ENCODE data around the gene IGSF6.
A peak's percentile ranks its signal among the peaks of the same experiment; 100 is the strongest.
"Not testable (repeated sequence)": the region's sequence is repeated elsewhere in the genome, so short reads cannot be mapped to it uniquely, and the experiment has no call there.

IGSF6 gene

DNA sequence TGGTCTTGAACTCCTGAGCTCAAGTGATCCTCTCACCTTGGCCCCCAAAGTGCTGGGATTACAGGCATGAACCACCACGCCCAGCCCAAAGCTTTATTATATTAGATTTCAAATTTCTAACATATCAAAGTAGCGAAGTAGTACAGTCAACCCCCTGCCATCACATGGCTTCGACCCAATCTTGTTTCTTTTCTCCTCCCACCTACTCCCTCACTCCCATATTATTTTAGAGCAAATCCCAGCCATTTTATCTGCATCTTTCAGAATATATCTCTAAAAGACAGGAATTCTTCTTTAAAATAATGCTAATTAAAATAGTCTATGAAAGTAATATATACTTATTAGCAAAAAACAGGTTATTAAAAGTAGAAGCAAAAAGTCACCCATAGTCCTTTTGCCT lies 893 bp downstream of the IGSF6 start:
- no peak for DNase-seq

- no peak for DNase-seq
Observed at GRCh38 chr16:21650521-21650920, 1.9 kb downstream of the IGSF6 start.

DNA sequence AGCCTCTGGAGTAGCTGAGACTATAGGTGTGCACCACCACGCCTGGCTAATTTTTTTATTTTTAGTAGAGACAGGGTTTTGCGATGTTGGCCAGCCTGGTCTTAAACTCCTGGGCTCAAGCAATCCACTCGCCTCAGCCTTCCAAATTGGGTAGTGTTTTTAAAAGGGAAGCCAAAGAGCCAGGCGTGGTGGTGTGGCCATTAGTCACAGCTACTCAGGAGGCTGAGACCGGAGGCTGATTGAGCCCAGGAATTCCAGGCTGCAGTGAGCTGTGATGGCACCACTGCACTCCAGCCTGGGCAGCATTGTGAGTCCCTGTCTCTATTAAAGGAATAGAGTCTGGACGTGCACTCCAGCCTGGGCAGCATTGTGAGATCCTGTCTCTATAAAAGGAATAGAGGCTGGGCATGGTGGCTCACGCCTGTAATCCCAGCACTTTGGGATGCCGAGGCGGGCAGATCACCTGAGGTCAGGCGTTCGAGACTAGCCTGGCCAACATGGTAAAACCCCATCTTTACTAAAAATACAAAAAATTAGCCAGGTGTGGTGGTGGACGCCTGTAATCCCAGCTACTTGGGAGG lies 2.5 kb downstream of the IGSF6 start:
- not testable (repeated sequence) for DNase-seq

- no peak for DNase-seq
Observed at GRCh38 chr16:21647562-21648164, 4.7 kb downstream of the IGSF6 start.

DNA sequence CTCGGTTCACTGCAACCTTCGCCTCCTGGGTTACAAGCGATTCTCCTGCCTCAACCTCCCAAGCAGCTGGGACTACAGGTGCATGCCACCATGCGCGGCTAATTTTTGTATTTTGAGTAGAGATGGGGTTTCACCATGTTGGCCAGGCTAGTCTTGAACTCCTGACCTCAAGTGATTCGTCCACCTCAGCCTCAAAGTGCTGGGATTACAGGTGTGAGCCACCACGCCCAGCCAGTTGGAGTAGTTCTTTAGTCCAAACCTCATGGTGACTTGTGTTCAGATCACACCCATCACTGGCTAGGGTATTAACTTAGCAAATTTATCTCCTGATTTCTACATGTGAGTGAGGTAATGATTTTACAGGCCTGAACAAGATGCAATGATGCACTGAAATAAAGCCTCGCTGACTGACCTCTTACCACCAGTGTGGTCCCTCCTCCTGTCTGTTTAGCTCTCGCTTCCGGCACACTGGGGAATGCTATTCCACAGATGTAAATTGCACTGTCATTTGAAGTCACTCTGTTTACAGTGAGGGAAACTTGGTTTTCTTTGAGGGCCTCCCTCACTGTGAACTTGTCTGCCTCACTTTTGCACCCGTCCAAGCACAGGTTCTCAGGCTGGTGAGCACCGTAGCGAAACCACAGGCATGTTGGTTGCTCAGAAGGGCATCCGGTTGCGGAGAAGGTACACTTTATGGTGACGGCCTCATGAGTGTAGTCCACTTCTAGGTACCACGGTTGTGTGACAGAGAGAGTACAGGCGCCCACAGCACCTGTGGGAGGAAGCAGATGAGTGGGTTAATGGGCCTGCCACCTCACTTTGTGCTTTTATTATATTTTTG lies 5.5 kb downstream of the IGSF6 start:
- DNase-seq = no peak

- no peak for DNase-seq
Observed at GRCh38 chr16:21646091-21646490, 6.3 kb downstream of the IGSF6 start.

- no peak for DNase-seq
Observed at GRCh38 chr16:21645261-21645721, 7.1 kb downstream of the IGSF6 start.

- DNase-seq = no peak
Observed at GRCh38 chr16:21644674-21645073, 7.7 kb downstream of the IGSF6 start.

- DNase-seq = no peak
Observed at GRCh38 chr16:21643785-21644184, 8.6 kb downstream of the IGSF6 start.

- no peak for DNase-seq
Observed at GRCh38 chr16:21642861-21643260, 9.5 kb downstream of the IGSF6 start.

DNA sequence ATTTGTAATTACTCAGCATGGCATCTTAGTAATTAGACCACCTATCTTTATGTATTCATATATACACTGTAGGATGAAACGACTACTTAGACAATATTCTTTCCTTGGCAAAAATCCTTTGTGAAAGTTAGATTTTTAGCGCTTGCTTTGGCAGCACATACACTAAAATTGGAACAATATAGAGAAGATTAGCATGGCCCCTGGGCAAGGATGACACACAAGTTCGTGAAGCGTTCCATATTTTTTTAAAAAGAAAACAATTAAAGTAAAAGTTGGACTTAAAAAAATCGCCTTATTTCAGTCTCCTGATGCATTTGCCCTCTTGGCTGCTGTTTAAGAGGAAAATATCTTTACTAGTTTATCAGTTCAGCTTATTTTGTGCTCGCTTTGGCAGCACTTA lies 10.5 kb downstream of the IGSF6 start:
- no peak for DNase-seq

DNA sequence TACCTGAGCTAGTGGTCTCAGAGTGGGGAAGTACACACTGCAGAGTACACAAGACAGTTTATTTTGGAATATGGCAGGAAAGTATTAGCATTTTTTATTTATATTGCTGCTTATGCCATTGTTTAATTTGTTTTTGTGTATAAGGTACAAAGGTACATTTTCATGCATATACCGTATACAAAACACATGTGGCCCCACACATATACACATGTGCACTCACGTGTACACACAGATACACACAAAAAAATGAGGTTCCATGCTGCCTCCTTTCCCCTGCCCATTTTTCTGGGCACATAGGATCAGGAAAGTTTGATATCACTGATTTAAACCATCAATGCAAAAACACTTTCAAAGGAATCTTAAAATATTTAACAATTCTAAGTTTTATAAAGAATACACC lies 12.9 kb downstream of the IGSF6 start:
- DNase-seq = no peak

- DNase-seq = peak; percentile 86
Observed at GRCh38 chr16:21638573-21638975, 13.8 kb downstream of the IGSF6 start.

DNA sequence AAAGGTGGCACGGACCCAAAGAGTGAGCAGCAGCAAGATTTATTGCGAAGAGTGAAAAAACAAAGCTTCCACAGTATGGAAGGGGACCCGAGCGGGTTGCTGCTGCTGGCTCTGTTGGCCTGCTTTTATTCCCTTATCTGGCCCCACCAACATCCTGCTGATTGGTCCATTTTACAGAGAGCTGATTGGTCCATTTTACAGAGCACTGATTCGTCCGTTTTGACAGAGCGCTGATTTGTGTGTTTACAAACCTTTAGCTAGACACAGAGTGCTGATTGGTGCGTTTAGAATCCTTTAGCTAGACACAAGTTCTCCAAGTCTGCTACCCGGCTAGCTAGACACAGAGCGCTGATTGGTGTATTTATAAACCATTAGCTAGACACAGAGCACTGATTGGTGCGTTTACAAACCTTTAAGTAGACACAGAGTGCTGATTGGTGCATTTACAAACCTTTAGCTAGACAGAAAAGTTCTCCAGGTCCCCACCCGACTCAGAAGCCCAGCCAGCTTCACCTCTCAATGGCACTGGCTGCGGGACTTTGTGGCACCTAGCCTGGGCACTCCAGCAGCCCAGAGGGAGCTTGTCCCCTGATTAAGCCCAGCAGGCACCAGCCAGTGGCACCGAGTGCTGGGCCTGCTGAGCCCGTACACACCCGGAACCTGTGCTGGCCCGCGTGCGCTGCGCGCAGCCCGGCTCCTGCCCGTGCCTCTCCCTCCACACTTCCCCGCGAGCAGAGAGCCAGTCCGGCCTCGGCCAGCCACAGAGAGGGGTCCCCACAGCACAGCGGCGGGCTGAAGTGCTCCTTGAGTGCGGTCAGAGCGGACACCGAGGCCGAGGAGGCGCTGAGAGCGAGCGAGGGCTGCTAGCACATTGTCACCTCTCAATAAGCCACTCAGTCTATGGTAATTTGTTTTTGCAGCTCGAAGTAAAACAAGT lies 15.1 kb downstream of the IGSF6 start:
- no peak for DNase-seq

- DNase-seq = not testable (repeated sequence)
Observed at GRCh38 chr16:21635694-21636093, 16.7 kb downstream of the IGSF6 start.

DNA sequence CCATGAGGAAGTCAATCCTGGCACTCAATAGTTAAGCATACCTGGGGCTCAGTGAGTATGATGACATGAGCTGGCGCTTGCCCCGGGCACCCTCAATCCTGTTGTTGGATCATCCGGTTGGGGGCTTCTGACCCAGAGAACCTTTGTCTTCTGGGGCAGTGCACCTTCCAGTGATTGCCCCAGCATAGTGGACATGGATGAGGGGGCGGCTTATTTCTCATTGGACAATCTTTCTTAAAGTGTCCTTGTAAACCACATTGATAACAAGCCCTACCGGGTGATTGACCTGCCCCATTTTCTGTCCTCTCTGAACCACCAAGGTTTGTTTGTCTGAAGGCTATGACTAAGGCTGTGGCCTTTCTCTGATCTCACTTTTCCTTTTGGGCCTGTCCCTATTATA lies 18.2 kb downstream of the IGSF6 start:
- no peak for DNase-seq

- DNase-seq = not testable (repeated sequence)
Observed at GRCh38 chr16:21631951-21632575, 20.3 kb downstream of the IGSF6 start.

DNA sequence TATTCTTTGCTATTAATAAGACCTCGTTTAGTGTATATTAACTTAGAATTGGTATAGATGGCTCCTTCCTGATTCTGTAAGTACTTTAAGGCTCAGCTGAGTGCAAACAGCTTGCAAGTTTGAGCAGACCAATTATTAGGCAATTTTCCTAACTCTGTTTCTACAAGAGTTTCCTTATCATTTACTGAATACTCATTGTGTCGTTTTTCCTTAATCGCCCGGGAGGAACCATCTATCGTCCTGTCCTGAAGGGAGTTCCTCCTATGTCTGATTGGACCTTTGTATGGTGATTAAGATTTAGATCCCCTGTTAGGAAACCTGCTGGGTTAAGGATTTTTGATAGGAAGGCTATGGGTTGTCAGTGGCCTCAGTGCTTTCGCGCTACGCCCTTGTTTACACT lies 21.0 kb downstream of the IGSF6 start:
- not testable (repeated sequence) for DNase-seq

DNA sequence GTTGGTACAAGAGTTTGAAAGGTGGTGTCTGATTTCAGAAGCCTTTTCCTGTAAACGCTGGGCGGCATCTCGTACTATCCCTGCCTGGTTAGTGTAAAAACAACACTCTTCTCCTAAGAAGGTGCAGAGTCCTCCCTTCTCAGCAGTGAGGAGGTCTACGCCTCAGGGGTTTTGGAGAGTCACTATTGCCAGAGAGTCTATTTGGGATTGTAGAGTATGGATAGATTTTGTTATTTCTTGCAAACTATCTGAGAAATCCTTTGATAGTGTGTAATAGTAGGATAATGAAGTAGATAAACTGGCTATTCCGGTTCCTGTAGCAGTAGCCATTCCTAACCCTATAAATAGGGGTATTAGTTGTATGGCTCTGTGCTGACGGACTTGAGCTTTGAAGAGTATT lies 21.5 kb downstream of the IGSF6 start:
- DNase-seq = not testable (repeated sequence)

DNA sequence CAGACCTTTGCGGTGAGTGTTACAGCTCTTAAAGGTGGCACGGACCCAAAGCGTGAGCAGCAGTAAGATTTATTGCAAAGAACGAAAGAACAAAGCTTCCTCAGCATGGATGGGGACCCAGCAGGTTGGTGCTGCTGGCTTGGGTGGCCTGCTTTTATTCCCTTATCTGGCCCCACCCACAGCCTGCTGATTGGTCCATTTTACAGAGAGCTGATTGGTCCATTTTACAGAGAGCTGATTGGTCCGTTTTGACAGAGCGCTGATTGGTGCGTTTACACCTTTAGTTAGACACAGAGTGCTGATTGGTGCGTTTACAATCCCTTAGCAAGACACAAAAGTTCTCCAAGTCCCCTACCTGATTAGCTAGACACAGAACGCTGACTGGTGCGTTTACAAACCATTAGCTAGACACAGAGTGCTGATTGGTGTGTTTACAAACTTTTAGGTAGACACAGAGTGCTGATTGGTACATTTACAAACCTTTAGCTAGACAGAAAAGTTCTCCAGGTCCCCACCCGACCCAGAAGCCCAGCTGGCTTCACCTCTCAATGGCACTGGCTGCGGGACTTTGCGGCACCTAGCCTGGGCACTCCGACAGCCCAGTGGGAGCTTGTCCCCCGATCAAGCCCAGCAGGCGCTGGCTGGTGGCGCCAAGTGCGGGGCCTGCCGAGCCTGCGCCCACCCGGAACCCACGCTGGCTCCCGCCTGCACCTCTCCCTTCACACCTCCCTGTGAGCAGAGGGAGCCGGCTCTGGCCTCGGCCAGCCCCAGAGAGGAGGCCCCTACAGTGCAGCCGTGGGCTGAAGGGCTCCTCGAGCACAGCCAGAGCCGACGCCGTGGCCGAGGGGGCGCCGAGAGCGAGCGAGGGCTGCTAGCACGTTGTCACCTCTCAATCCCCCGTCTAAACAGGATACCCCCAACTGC lies 22.5 kb downstream of the IGSF6 start:
- DNase-seq = not testable (repeated sequence)

DNA sequence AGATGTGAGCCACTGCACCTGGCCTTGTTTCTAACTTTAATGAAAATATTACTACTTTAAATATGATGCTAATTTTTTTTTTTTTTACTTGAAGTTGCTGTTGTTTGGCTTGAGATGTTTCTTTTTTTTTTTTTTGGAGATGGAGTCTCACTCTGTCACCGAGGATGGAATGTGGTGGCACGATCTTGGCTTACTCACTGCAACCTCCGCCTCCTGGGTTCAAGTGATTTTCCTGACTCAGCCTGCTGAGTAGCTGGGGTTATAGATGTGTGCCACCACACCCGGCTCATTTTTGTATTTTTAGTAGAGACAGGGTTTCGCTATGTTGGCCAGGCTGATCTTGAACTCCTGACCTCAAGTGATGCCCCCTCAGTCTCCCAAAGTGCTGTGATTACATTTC lies 23.6 kb downstream of the IGSF6 start:
- DNase-seq = peak; percentile 84

Data from HCEC 1CT (cell line).